Colon (tissue), 2 donors: ENCODE results near the gene FCN3.

Experiments
- FAIRE-seq: peaks from 2 replicates; lab custom pipeline; 2012; peaks lifted over from hg19 to GRCh38; lab: Jason Lieb, UNC
- donor health status: control.
- donor health status: control.

The FCN3 gene

DNA sequence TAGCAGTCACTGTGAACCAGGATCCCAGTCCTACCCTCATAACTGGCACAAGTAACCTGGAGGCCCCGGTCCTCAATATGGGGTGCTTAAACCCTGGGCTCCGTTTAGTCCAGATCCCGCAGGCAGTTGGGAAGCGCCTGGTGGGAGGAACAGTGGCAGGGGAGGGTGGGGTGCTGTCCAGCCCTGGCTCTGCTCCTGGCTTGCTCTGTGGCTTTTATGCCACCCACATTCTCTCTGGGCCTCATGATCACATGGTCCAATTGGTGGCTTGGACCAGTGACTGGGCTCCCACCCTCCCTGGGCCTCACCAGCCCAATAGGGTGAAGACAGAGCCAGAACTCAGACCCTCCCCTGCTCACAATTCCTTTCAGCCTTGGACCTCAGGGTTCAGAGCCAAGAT, 5.6 kb upstream of the FCN3 start:
- FAIRE-seq = no peak

DNA sequence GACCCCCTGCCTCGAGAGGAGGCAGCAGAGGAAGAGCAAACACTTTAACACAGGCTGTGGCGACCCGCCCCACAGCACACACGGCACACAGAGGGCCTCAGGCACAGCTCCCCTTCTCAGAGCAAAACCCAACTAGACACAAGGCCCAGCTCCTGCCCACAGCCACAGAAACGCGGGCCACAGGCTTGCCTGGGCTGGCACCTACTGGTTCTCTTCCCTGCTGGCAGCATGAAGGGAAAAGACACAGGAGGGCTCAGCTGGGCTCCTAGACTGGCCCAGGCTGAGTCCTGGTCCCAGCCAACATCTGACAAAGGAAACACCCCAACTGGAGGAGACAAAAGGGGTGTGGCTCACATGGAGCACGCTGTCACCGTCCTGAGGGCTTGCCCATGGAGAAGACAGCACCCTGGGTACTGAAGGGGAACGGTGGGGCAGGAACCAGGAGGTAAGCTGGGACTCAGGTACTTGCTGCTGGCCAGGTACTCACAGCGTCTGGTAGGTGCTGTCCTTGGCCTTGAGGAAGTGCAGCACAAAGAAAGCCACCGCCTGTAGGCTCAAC, 5.0 kb upstream of the FCN3 start:
- FAIRE-seq = no peak

DNA sequence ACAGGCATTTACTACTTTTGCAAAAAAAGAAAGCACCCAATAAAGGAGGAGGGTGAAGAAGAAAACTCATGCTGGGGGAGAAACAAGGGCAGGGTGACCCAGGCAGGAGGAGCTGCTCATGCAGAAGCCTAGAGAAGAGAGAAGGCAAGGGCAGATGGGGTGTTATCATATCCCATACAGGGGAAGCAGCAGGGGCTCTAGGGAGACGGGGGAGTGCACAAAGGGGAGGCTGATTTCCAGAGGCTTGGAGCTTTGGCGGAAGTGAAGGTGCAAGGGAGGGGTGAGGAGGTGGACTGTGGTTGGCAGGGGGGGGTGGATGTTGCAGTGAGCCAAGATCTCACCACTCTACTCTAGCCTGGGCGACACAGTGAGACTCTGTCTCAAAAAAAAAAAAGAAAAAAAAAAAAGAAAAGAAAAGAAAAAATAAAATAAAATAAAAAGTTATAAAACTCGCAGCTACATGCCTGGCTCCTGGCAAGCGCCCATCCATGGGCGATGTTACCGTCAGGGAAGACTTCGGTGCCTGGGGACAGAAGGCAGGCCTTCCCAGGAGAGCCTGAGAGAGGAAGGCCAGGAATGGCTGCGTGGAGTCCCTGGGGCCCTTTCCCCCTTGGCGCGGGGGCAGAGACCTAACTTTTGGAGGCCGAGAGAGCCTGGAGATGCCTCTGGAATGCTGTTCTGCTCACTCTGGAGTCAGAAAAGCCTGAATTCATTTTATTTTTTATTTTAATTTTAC, 3.3 kb upstream of the FCN3 start:
- FAIRE-seq = no peak

DNA sequence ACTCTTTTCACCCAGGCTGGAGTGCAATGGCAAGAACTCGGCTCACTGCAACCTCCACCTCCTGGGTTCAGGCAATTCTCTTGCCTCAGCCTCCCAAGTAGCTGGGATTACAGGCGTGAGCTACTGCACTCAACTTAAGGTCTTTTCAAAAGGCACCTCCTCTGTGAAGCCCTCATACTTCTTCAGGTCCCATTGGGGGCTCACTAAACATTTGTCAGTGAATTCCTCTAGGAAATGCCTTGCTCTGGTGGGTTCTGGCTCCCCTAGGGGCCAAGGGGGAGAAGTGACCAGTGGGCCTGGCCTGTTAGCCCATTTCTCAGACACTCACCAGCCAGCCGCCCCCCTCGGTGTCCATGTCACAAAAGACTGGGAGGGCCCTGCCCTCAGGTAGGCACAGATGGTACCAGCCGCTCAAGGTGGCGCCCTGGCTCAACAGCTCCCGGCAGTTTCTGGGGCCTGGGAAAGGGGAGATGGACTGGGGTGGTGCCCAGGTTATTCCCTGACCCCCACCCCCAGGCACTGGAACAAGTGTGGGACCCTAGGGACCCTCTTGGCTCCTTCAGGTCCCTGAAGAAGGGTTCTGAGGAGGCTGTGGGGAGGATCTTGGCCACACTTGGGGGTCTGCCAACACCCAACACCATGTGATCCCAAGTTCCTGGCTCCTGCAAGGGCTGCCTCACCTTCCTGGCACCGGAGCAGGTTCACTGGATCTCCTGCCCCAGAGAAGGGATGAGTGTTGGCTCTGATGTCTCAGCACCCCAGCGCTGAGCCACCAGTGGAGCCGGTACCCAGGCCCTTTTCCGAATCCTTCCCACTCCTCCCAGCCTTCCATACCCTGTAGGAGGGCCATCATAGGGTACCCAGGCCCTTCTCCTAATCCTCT, 1.6 kb downstream of the FCN3 start:
- FAIRE-seq = no peak

DNA sequence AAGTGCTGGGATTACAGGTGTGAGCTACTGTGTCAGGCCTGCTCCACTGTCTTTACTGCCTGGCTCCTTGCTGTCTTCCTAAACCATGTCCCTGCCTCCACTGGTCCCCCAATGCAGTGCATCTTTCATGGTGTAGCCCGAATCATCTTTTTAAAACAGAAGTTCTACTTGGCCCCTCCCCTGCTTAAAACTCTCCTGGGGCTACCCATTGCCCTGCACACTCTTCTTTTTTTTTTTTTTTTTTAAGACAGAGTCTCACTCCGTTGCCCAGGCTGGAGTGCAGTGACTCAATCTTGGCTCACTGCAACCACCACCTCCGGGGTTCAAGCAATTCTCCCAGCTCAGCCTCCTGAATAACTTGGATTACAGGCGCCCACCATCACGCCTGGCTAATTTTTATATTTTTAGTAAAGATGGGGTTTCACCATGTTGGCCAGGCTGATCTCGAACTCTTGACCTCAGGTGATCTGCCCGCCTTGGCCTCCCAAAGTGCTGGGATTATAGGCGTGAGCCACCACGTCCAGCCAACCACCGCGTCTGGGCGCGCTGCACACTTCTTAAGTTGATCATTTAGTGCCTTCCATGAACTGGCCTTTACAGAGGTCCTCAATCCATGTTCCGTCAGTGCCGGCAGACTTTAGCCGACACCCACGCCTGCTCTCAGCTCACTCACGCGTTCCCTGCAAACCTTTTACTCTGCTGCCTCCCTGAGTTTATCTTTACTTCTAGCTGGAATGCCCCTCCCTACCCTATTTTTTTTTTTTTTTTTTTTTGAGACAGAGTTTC, 2.4 kb downstream of the FCN3 start:
- no peak for FAIRE-seq

DNA sequence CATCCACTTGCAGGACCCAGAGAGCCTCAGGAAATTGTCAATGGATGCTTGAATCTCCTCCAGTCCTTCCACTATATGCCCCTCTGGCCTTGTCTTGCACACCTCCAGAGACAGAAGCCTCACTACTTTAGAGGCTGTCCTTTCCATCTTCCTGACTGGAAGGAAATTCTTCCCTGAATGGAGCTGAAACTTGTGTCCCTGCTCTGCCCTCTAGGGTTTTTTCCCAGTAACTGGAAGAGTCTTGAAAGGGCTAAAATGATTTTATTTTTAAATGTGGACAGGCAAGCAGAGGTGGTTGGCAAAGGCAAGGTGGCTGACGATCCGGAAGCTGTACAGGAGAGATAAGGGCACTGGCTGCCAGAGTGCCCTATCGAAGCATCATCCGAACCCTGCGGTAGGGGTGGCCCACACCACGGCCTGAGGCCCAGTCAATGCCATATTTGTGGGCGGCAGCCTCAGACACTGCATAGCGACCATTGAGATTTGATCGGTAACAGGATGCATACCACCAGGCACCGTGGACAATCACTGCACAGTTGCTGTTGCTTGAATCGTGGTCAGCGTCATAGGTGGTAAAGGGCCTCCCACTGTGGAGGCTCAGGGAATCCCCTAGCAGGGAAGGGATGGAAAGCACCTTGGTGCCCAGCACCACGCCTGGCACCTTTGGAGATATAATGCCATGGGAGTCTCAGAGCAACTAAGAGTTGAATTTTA, 5.6 kb downstream of the FCN3 start:
- FAIRE-seq = no peak

DNA sequence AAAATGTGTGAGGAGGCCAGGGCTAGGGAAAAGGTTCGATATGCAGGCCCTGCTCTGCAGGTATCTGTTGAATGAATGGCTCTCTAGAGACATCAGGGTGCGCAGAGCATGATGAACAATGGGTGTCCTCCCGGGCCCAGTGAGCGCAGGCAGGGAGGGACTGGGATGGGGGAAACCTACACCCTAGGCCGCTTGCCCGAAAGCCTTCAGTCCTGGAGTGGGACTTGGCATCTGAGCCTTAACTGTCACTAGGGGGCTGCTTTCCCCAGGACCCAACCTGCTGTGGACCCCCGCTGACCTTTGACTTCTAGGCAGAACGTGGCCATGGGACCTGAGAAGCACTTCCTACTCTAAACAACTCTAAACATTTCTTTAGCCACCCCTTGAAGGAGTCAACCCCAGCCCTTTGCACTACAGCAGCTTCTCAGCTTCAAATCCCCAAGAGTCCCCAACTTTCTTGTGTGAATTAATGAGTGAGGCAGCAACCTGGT, 7.4 kb downstream of the FCN3 start:
- no peak for FAIRE-seq

DNA sequence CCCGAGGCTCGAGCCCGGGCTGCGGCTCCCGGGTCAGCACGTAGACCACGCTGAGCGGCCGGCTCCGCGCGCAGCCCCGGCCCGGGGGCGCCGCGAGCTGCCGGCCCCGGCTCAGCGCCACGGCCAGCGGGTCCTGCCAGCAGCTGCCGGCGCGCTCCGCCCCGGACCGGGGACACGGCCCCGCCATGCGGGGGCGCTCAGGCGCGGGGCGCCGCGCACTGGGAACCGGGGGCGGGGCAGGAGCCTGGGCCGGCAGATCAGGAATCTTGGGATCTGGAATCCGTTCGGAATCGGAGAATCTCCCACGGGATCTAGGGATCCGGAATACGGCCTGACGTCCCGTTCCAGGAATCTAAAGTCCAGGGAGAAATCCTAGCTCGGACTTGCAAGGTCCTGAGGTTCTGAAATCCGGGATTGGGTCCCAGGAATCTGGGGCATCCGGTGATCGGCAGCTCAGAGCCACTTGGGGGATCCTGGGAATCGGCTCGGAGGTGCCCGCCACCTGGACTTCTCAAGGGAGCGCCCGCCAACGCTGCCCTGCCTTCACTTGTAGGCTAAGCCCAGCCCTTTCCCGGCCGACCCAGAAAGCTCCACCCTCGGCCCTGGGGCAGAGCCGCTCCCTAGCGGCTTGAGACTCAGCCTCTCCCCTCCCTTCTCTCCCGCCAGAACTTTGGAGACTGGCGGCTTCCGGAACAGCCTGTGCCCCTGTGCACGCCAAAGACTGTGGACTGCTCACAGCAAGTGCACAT, 8.0 kb downstream of the FCN3 start, which contains the start of gene MAP3K6:
Gene MAP3K6, minus strand, starts transcription at position 551 of the 749 bp plus-strand sequence. Its CDS starts 364 bp downstream, at position 187.
- FAIRE-seq = no peak

DNA sequence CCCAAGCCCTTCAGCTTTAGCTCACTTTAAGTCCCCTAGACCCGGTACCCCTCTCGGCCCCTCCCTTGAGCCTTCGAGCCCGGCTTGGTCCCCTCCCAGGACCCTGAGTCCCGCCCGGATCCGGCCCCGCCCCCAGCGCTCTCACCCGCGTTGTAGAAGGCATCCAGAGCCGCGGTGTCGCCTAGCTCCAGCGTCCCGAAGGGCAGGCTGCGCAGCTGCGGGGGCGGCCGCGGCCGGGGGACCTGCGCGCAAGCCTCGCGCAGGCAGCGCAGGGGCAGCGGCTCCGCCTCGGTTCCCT, 8.6 kb downstream of the FCN3 start:
- no peak for FAIRE-seq

DNA sequence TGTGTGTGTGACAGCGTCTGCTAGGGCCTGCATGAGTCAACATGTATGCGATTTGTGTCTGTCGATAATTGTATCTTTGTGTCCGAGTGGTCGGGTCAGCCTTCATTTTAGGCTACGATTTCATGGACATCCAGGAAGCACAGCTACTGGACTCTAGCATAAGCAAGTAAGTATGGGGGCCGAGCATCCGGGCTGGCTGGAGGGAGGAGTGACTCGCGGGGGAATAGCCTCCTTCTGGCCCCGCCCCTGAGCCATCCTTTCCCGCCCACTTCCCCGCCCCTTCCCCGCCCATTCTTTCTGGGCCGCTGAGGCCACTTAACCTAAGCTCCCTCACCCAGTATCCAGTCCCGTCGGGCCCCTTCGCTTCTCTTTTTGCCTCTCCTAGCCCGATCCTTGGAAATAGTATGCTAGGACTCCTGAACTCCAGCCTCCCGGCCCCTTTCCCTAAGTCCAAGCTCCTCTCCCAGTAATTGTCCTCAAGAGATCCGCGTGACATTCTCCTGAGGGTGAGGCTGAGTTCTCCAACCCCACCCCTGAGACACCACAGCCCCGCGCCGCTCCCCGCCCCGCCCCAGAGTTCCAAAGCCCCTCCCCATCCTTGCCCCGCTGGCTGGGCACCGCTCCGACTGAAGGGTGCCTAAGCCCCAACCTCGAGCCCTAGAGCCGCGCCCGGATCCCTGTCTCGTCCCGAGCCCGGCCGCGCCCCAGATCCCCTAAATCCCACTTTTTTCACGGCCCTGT, 9.1 kb downstream of the FCN3 start:
- no peak for FAIRE-seq

DNA sequence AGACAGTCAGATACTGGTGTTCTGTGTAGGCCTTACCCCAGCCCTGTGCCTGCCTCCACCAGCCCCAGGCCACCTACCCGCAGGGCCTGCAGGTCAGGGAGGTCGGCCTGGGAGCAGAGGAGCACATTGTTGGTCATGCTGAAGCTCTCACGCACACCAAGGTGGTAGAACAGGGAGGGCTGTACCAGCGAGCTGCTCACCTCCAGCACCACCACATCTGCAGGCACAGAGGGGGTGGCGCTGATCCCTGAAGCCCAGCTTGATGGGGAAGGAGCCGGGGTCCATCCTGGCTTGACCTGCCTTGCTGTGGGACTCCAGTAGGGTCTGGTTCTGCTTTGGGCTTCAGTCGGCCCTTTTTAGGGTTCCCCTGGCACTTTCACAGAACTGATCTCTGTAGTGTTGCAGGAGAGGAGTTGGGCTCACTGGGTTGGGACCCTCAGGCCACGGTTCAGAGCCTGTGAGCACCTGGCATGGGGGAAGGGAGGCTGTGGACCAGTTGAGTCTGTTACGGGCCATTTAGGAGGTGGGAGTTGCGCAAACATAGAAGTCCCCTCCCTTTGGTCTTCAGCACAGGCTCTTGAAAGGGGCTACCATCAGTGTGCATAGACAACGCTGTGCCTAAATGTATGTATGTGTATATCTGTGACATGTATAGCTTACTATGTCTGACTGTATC, 9.8 kb downstream of the FCN3 start:
- FAIRE-seq = no peak

DNA sequence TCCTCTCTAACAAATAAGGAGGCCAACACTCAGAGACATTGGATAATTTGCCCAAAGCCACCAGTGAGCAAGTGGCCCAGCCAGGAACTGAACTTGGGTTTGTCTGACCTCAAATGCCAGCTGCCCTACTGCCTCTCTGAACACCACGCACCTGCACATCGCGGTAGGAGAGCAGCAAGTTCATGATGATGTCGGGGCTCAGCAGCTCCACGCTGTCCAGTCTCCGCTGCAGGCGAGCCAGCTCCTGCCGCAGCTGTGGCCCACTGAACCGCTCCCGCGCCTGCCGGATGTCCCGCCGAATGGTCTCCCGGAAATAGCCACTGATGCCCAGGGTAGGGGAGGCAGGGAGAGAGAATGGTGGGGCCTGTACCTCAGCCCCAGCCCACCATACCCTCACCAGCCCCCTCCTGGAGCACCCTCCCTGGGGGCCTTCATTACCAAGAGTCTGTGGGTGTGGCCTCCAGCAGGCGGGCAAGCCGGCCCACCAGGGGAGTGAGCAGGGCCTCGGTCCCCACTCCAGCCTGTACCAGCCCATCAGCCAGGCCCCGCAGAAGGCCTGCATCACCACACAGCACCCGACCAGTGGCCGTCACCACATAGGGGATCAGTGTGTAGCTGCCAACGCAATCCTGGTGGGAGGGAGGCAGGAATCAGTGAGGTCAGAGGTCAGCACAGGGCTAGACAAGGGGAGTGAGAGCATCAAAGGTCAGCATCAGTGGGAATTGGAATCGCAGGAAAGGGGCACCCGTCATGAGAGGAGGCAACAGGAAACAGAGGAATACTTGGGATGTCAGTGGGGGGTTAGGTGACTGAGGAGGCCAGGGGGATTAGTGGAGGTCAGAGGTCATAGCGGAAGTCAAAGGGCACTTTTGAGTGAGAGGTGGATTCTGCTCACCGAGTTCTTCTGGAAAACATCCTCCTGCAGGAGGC, 10.6 kb downstream of the FCN3 start:
- no peak for FAIRE-seq

DNA sequence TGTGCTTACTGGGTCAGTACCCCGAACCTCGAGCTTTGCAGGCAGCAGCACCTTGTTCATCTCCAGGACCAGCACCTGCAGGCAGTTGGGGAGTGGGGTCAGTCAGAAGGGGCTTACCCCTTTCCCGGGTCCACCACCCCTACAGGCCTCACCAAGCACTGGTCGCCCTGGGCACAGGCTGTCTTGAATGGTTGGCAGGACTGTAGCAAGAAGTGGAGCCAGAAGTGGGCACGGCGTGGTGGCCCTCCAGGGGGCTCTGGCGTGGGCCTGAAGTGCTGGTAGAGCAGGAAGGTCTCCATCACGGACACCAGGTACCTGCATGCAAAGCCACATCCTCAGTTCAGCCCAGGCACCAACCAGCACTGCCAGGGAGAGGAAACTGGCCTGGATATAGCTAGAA, 13.1 kb downstream of the FCN3 start:
- no peak for FAIRE-seq

DNA sequence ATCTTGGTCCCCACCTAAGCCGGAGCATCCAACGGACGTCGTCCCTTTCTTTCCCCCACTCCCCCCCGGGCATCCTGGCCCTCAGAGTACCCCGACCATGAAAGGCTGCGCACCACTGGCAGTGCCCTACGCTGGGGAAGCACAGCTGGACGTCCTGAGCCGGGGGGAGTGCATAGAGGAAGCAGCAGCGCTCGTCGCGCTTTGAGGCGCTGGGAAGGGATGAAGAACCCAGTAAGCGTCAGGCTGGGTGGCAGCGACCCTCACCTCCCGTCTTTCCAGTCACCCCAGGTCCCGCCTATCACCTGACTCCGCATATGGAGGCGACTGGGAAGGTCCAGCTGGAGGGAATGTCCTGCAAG, 13.6 kb downstream of the FCN3 start:
- FAIRE-seq = no peak

DNA sequence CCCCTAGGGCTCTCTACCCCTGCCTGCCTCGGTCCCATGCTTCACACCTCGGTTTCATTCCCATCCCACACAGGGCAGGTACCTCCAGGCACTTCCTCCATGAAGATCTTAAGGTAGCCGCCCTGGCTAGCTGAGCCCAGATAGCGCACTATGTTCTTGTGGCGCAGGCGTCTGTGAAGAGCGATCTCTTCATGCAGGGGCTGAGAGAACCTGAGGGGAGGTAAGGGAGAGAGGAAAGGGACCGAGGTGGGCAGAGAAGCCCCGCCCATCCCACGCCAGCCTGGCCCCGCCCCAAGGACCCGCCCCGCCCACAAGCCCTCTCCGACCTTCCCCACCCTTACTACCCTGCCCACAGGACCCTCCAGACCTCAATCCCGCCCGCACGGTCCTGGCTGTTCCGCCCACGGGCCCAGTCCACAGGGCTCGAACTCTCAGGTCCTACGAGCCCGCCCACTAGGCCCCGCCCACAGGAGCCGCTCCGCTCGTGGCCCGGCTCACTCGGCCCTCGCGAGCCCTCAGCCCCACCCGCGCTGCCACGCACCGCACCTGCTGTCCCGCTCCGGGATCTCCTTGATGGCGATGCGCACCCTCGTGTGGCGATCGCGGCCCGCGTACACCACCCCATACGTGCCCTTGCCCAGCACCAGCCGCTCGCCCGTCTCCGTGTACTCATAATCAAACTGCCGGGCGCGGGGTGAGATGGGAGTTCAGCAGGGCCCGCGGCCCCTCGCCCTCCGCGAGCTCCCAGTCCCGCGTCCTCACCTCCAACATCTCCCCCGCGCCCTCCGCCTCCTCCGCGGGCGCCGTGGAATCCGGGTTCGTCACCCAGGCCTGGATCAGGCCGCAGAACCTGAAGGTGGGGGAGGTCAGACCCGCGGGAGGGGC, 14.2 kb downstream of the FCN3 start:
- no peak for FAIRE-seq

DNA sequence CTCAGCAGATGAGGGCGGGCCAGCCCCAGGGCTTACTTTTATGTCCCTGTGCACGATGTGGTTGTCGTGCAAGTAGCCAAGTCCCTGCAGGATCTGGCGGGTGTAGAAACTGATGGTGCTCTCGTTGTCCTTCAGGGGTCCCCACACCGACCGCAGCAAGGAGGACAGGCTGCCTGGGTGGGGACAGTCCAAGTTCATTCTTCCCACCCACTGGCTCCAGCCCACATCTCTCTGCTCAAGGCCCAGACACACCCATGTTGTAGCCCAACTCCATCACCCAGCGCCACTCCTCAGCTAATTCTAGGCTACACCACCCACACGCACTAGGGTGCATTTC, 14.8 kb downstream of the FCN3 start:
- no peak for FAIRE-seq

DNA sequence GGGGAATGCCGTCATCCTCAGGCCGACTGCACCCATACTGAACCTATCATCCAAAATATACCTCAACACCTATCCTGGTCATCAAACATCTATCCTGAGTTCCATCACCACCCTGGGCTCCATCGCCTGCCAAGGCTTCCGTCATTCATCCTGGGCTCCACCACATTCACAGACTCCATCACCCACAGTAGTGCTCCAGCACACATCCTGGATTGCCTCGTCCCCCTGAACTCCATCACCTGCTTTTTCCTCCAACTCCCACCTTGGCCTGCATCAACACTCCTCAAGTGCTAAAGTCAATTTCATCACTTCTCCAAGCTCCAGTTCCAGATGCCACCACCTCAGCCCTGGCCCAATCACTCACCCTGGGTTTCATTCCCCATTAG, 15.7 kb downstream of the FCN3 start:
- FAIRE-seq = no peak
